GM23338 (cell line): Measurements from ENCODE around the gene SMYD1. TPM values are rescaled to one million over a fixed set of nuclear protein-coding genes. Genes with fewer than 3 reads are reported as not detected.

ENCODE experiments used
- ATAC-seq: fragments of 200-7000 bp; cut with Tn5 transposase; 3 replicates; pipeline ENCODE4 v1.9.1; 2020
- DNase-seq: peaks from one replicate; pipeline ENCODE4 v3.0.0-alpha.2; 2015; ENCODE audit warnings: low spot score
- H2AFZ ChIP-seq: fragments of 200-600 bp; sonication (generic); 2 replicates; pipeline ENCODE4 v1.8.0; 2016; ENCODE audit warnings: antibody characterized with exemption, mild to moderate bottlenecking, moderate library complexity
- H3F3A ChIP-seq: fragments of 200-600 bp; sonication (generic); replicated peaks from 2 replicates; pipeline ENCODE4 v1.8.0; 2017; ENCODE audit warnings: antibody characterized with exemption, mixed run types, low read depth
- H3K27ac ChIP-seq: fragments of 200-600 bp; sonication (generic); 2 replicates; pipeline ENCODE4 v1.6.1; 2016; ENCODE audit warnings: low read depth
- H3K27me3 ChIP-seq: fragments of 200-600 bp; sonication (generic); 2 replicates; pipeline ENCODE4 v1.8.0; 2016; ENCODE audit warnings: mild to moderate bottlenecking, mixed run types, moderate library complexity; ENCODE audit not compliant: insufficient read depth
- H3K36me3 ChIP-seq: fragments of 200-600 bp; sonication (generic); 2 replicates; pipeline ENCODE4 v1.8.0; 2016; ENCODE audit warnings: mild to moderate bottlenecking; ENCODE audit not compliant: insufficient read depth
- H3K4me1 ChIP-seq: fragments of 200-600 bp; sonication (generic); 2 replicates; pipeline ENCODE4 v1.8.0; 2016; ENCODE audit warnings: mild to moderate bottlenecking, moderate library complexity; ENCODE audit not compliant: insufficient read depth
- H3K4me2 ChIP-seq: fragments of 200-600 bp; sonication (generic); 2 replicates; pipeline ENCODE4 v1.7.1; 2017; ENCODE audit warnings: mixed run types
- H3K4me3 ChIP-seq: fragments of 200-600 bp; sonication (generic); 2 replicates; pipeline ENCODE4 v1.6.1; 2016; ENCODE audit warnings: mixed run types
- H3K79me2 ChIP-seq: fragments of 200-600 bp; sonication (generic); replicated peaks from 2 replicates; pipeline ENCODE4 v1.8.0; 2017; ENCODE audit warnings: mild to moderate bottlenecking; ENCODE audit not compliant: insufficient read depth
- H3K9me2 ChIP-seq: fragments of 200-600 bp; sonication (generic); 2 replicates; pipeline ENCODE4 v1.8.0; 2017; ENCODE audit not compliant: insufficient read depth
- H4K20me1 ChIP-seq: fragments of 200-600 bp; sonication (generic); replicated peaks from 2 replicates; pipeline ENCODE4 v1.8.0; 2017; ENCODE audit warnings: mild to moderate bottlenecking; ENCODE audit not compliant: insufficient read depth
- H3K27ac Mint-ChIP-seq: 2 replicates; pipeline ENCODE4 v1.8.0; 2020; ENCODE audit warnings: inconsistent platforms, mild to moderate bottlenecking, moderate library complexity, mixed read lengths
- H3K27me3 Mint-ChIP-seq: 3 replicates; pipeline ENCODE4 v1.8.0; 2022; ENCODE audit warnings: low read depth, mild to moderate bottlenecking, moderate library complexity, mixed read lengths, inconsistent platforms; ENCODE audit not compliant: insufficient read depth, poor library complexity
- H3K36me3 Mint-ChIP-seq: 3 replicates; pipeline ENCODE4 v1.8.0; 2021; ENCODE audit warnings: low read depth, mild to moderate bottlenecking, inconsistent platforms, moderate library complexity, mixed read lengths
- H3K4me1 Mint-ChIP-seq: 3 replicates; pipeline ENCODE4 v1.8.0; 2020; ENCODE audit warnings: mild to moderate bottlenecking, inconsistent platforms, mixed read lengths
- H3K4me3 Mint-ChIP-seq: 3 replicates; pipeline ENCODE4 v1.8.0; 2021; ENCODE audit warnings: moderate library complexity, mild to moderate bottlenecking, inconsistent platforms, mixed read lengths
- H3K9me3 Mint-ChIP-seq: 3 replicates; pipeline ENCODE4 v1.8.0; 2020; ENCODE audit warnings: moderate library complexity, mild to moderate bottlenecking, inconsistent platforms, mixed read lengths
- CREB1 ChIP-seq: fragments of 250-450 bp; sonication (Bioruptor Pico); IDR thresholded peaks from 2 replicates; pipeline ENCODE4 v1.5.0; 2020; ENCODE audit warnings: low read depth, mild to moderate bottlenecking, moderate library complexity
- POLR2AphosphoS5 ChIP-seq: IDR thresholded peaks from 2 replicates; pipeline ENCODE4 v1.6.1; 2016; ENCODE audit warnings: antibody characterized with exemption, low read depth
- STAT1 ChIP-seq: IDR thresholded peaks from one replicate; pipeline ENCODE4 v1.6.1; 2016; ENCODE audit warnings: antibody characterized with exemption; ENCODE audit not compliant: unreplicated experiment
- polyA plus RNA-seq: library from polyadenylated mRNA; unstranded; fragments of >200 nt; fragmentation: Nextera tagmentation; extraction: Ambion mirVana; gene quantifications from 2 replicates; pipeline ENCODE4 v1.2.1, GENCODE V29; 2016
- total RNA-seq: library from RNA; depleted of rRNA; stranded (reverse); fragments of >200 nt; shearing (Covaris generic); gene quantifications from 2 replicates; pipeline ENCODE4 v1.2.3, GENCODE V29; 2014
- TF ChIP-seq, protein P1 (sequence below), 2 experiments: fragments of 200-600 bp in 1 of 2; sonication (generic) in 1 of 2; conservative IDR thresholded peaks; 2 replicates each; pipeline versions ENCODE4 v1.5.1 to v1.6.1; 2016 to 2017; ENCODE audit warnings: antibody characterized with exemption in 2 of 2, low read depth in 2 of 2, mild to moderate bottlenecking in 2 of 2, moderate library complexity in 1 of 2
- TF ChIP-seq, protein P2 (sequence below): IDR thresholded peaks from one replicate; pipeline ENCODE4 v1.6.1; 2018; ENCODE audit warnings: antibody characterized with exemption; ENCODE audit not compliant: unreplicated experiment

SMYD1 gene
- total and polyA plus RNA-seq, 2 experiments from 2014 or later, result 0.07 TPM; not detected in 1

DNA sequence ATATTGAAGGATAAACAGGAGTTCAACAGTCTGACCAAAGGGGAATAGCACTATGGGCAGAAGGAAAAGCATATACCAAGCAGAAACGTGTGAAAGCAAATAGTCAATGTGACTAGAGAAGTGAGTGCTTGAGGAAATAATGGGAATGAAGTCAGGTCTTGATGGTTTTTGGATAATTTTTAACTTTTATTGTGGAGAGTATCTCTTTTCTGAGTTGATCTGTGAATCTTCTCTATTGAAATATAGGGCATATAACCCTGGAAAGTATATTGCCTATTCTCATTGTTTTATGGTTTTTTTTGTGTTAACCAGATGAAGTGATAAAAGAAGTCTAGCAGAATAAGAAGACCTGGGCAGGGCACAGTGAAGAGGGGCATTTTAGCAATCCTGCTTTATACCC lies 76.6 kb downstream of the SMYD1 start (continued):
- TF ChIP-seq, protein P1, sequence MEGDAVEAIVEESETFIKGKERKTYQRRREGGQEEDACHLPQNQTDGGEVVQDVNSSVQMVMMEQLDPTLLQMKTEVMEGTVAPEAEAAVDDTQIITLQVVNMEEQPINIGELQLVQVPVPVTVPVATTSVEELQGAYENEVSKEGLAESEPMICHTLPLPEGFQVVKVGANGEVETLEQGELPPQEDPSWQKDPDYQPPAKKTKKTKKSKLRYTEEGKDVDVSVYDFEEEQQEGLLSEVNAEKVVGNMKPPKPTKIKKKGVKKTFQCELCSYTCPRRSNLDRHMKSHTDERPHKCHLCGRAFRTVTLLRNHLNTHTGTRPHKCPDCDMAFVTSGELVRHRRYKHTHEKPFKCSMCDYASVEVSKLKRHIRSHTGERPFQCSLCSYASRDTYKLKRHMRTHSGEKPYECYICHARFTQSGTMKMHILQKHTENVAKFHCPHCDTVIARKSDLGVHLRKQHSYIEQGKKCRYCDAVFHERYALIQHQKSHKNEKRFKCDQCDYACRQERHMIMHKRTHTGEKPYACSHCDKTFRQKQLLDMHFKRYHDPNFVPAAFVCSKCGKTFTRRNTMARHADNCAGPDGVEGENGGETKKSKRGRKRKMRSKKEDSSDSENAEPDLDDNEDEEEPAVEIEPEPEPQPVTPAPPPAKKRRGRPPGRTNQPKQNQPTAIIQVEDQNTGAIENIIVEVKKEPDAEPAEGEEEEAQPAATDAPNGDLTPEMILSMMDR (conservative IDR thresholded peaks at IDR 0.05; ENCODE audit: low read depth in 2 of 2), result no peak
- no peak for TF ChIP-seq POLR2AphosphoS5
- TF ChIP-seq, protein P2, sequence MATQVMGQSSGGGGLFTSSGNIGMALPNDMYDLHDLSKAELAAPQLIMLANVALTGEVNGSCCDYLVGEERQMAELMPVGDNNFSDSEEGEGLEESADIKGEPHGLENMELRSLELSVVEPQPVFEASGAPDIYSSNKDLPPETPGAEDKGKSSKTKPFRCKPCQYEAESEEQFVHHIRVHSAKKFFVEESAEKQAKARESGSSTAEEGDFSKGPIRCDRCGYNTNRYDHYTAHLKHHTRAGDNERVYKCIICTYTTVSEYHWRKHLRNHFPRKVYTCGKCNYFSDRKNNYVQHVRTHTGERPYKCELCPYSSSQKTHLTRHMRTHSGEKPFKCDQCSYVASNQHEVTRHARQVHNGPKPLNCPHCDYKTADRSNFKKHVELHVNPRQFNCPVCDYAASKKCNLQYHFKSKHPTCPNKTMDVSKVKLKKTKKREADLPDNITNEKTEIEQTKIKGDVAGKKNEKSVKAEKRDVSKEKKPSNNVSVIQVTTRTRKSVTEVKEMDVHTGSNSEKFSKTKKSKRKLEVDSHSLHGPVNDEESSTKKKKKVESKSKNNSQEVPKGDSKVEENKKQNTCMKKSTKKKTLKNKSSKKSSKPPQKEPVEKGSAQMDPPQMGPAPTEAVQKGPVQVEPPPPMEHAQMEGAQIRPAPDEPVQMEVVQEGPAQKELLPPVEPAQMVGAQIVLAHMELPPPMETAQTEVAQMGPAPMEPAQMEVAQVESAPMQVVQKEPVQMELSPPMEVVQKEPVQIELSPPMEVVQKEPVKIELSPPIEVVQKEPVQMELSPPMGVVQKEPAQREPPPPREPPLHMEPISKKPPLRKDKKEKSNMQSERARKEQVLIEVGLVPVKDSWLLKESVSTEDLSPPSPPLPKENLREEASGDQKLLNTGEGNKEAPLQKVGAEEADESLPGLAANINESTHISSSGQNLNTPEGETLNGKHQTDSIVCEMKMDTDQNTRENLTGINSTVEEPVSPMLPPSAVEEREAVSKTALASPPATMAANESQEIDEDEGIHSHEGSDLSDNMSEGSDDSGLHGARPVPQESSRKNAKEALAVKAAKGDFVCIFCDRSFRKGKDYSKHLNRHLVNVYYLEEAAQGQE, result no peak
- TF ChIP-seq STAT1, result no peak
- TF ChIP-seq CREB1 (CRISPR knock-in tag), result no peak

DNA sequence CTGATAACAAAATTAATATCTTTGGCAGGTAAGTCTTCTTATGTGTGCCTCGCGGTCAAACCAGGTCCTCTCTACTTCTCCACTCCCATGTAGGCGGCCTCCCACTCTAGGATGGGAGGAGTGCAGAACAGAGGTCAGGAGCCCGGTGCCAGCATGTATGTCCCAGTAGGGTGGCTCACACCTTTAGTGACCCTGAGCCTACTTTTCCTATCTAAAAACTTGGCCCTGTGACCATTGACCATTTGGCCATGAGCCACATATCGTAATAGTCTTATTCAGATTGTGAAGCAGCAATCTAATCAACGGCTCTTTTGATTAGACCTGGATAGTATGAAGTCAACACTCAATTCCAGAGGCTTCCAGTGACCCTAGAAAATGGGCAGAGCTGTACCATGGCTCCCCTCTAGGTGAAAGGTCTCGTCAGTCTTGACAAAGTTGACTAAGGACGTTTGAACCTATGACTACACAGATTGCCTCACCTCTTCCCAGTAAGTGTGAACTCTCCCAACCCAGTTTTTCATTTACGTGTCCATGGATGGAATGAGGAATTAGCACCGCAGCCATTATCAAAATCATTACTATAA lies 77.4 kb downstream of the SMYD1 start:
- H3K9me2 ChIP-seq, result 0 out of 2 replicates have a peak, but pooled peaks cover 3% of the 10 kb centered on the region
- ATAC-seq, result no peak
- H3K4me1 ChIP-seq, result no peaks in the 10 kb centered on the region
- no peaks in the 10 kb centered on the region for H4K20me1 ChIP-seq
- H3K9me3 Mint-ChIP-seq, result peaks cover 18% of the 10 kb centered on the region
- no peak overlapping the region for H2AFZ ChIP-seq
- H3F3A ChIP-seq, result no peaks in the 10 kb centered on the region
- H3K27me3 ChIP-seq, result no peaks in the 10 kb centered on the region
- TF ChIP-seq, protein P1 (conservative IDR thresholded peaks at IDR 0.05; ENCODE audit: low read depth in 2 of 2), result no peak
- peaks cover 2% of the 10 kb centered on the region for H3K27me3 Mint-ChIP-seq
- H3K79me2 ChIP-seq, result no peaks in the 10 kb centered on the region
- H3K4me3 Mint-ChIP-seq, result no peak overlapping the region
- no peak for DNase-seq
- H3K27ac ChIP-seq, result no peak overlapping the region
- H3K27ac Mint-ChIP-seq, result no peak overlapping the region
- H3K4me3 ChIP-seq, result no peak overlapping the region
- peaks cover 13% of the 10 kb centered on the region; the same call in 2 of the 3 replicates for H3K36me3 Mint-ChIP-seq
- no peaks in the 10 kb centered on the region for H3K36me3 ChIP-seq
- no peak overlapping the region for H3K4me2 ChIP-seq
- no peaks in the 10 kb centered on the region for H3K4me1 Mint-ChIP-seq
